ENCODE results near the gene HDAC8. TPM values are rescaled to one million over a fixed set of nuclear protein-coding genes. Genes with fewer than 3 reads are reported as not detected.

Gene HDAC8
- polyA plus RNA-seq, 1 donor from 2014 or later, result 54.0 TPM

- TF ChIP-seq REST (IDR thresholded peaks at IDR 0.05; ENCODE audit: borderline replicate concordance), result no peak
- no peak for TF ChIP-seq POLR2AphosphoS5 (IDR thresholded peaks at IDR 0.05)
- no peak for TF ChIP-seq MXI1 (conservative IDR thresholded peaks at IDR 0.05; ENCODE audit: poor library complexity, severe bottlenecking)
- no peak for TF ChIP-seq SMC3 (conservative IDR thresholded peaks at IDR 0.05; ENCODE audit: poor library complexity)
- no peak for TF ChIP-seq TAF1 (IDR thresholded peaks at IDR 0.05; ENCODE audit: low read depth)
- no peak overlapping the region for H3K27ac ChIP-seq (ENCODE audit: low read length)
- H2AFZ ChIP-seq (ENCODE audit: low read depth, low read length), result no peak overlapping the region
- H3K27me3 ChIP-seq (ENCODE audit: insufficient read depth, low read depth, low read length), result no peaks in the 10 kb centered on the region
- no peaks in the 10 kb centered on the region for H3K9me3 ChIP-seq (ENCODE audit: low read length)
- no peak overlapping the region for H3K9ac ChIP-seq (ENCODE audit: low read length)
- no peaks in the 10 kb centered on the region for H3K9me2 ChIP-seq (ENCODE audit: insufficient read depth, low read length)
- no peak overlapping the region for H3K4me3 ChIP-seq (ENCODE audit: low read length)
- H4K20me1 ChIP-seq (ENCODE audit: insufficient read depth), result no peaks in the 10 kb centered on the region
- no peaks in the 10 kb centered on the region for H3K79me2 ChIP-seq (replicated peaks; ENCODE audit: insufficient read depth, low read length)
- H3F3A ChIP-seq (ENCODE audit: insufficient read depth, low read length, poor library complexity, severe bottlenecking), result no peaks in the 10 kb centered on the region
- H3K36me3 ChIP-seq (ENCODE audit: insufficient read depth, low read length), result no peaks in the 10 kb centered on the region
- no peak overlapping the region for H3K4me2 ChIP-seq (ENCODE audit: low read length)
Observed at GRCh38 chrX:72365126-72365525, 207.5 kb downstream of the HDAC8 start.

GRCh38 chrX:72360326-72360725, 212.3 kb downstream of the HDAC8 start:
- Histone ChIP-seq H3K79me2 (replicated peaks; ENCODE audit: insufficient read depth, low read length) (no peaks in the 10 kb centered on the region), H3K9me2 (ENCODE audit: insufficient read depth, low read length) (no peaks in the 10 kb centered on the region), H3K9me3 (ENCODE audit: low read length) (no peaks in the 10 kb centered on the region), H3K27me3 (ENCODE audit: insufficient read depth, low read depth, low read length) (no peaks in the 10 kb centered on the region), H3K36me3 (ENCODE audit: insufficient read depth, low read length) (no peaks in the 10 kb centered on the region), H3K9ac (ENCODE audit: low read length) (no peak overlapping the region), H3K4me2 (ENCODE audit: low read length) (no peak overlapping the region), H3F3A (ENCODE audit: insufficient read depth, low read length, poor library complexity, severe bottlenecking) (no peaks in the 10 kb centered on the region), H2AFZ (ENCODE audit: low read depth, low read length) (no peak overlapping the region), H4K20me1 (ENCODE audit: insufficient read depth) (no peaks in the 10 kb centered on the region), H3K27ac (ENCODE audit: low read length) (no peak overlapping the region), H3K4me3 (ENCODE audit: low read length) (no peak overlapping the region)
- TF ChIP-seq EZH2 (IDR thresholded peaks at IDR 0.05; ENCODE audit: borderline replicate concordance, insufficient read depth, low read length, poor library complexity, severe bottlenecking) (no peak), REST (IDR thresholded peaks at IDR 0.05; ENCODE audit: borderline replicate concordance) (no peak), CTCF (IDR thresholded peaks at IDR 0.05; ENCODE audit: poor library complexity, severe bottlenecking) (no peak), SMC3 (conservative IDR thresholded peaks at IDR 0.05; ENCODE audit: poor library complexity) (no peak), RAD21 (conservative IDR thresholded peaks at IDR 0.05) (no peak), POLR2AphosphoS5 (IDR thresholded peaks at IDR 0.05) (no peak), TAF1 (IDR thresholded peaks at IDR 0.05; ENCODE audit: low read depth) (no peak)

Data from neural cell (in vitro differentiated cells).